CD4-positive, alpha-beta T cell treated with Interleukin-15 for 1 hour (primary cell): ENCODE results near the gene ARF3.

Source experiments
- DNase-seq: peaks from one replicate; pipeline ENCODE4 v3.0.0-alpha.2; 2020

The ARF3 gene

DNA sequence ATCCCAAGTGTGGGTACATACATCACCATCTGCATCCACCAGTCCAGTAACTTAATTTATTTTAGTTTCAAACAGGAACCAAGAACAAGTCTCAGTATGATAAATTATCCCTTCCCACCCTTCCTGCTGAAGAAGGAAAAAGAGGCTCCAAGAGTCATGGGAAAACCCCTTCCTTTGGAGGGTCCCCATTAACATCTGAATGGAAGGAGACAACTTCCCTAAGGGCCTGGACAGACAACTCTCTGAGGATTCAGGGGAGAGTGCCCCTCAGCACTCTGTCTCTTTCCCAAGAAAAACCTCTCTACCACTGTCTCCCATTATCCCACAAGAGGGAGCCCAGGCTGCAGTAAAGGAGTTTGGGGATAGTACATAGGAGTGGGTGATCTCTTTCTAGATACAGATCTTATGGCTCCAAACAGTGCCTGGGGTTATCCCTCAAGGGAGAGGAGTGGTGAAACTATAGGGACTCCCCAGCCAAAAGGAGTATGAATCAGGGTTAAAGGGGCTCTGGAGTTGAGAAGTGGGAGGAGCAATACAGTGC, 8.1 kb upstream of the ARF3 start:
- DNase-seq: no peak

GRCh38 chr12:48961801-48962200, 4.5 kb upstream of the ARF3 start:
- no peak for DNase-seq

- DNase-seq: no peak
Observed at GRCh38 chr12:48961331-48961730, 4.0 kb upstream of the ARF3 start.

- DNase-seq: no peak
Observed at GRCh38 chr12:48960834-48961233, 3.5 kb upstream of the ARF3 start.

DNA sequence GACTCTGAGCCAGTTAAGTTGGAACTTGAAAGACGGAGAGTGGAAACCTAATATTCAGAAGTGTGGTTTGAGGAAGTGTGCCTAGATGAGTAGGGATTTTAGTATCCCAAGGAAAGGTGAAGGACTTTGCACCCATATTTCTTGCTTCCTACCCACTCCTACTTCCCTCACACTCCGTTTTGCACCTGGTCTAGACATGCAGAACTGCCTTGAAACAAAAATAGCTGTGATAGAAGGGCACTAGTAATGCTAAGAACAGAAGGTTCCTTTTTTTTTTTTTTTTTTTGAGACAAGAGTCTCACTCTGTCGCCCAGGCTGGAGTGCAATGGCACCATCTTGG, 732 bp upstream of the ARF3 start:
- no peak for DNase-seq

- DNase-seq: peak; percentile 42
Observed at GRCh38 chr12:48956279-48957140, 777 bp downstream of the ARF3 start.

DNA sequence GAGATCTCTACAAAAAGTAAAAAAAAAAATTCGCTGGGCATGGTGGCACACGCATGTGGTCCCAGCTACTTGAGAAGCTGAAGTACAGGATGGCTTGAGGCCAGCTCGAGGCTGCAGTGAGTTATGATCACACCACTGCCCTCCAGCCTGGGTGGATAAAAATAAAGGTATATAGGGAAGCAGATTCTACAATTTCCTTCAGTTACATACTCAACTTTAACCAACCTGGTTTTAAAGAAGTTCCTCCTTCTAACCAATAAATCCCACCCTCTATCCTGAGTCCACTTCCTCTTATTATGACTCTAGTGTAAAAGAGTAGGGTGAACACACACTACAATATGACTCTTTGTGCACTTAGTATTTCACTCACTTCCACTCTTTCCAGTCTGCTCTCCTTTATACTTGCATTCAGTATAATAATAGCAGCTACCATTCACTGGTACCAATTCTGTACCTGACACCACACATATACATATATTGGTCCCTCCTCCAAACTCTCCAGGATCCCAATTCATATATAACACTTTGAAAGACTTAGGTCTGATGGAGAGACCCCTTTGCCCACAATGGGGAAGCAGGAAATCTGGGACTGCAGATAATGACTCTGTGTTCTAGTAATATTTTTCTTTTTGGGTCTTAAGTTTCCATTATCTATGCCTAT, 2.3 kb downstream of the ARF3 start:
- DNase-seq: no peak

- no peak for DNase-seq
Observed at GRCh38 chr12:48954061-48954460, 3.2 kb downstream of the ARF3 start.

- DNase-seq: no peak
Observed at GRCh38 chr12:48952691-48953090, 4.6 kb downstream of the ARF3 start.

- DNase-seq: no peak
Observed at GRCh38 chr12:48947727-48948126, 9.6 kb downstream of the ARF3 start.

DNA sequence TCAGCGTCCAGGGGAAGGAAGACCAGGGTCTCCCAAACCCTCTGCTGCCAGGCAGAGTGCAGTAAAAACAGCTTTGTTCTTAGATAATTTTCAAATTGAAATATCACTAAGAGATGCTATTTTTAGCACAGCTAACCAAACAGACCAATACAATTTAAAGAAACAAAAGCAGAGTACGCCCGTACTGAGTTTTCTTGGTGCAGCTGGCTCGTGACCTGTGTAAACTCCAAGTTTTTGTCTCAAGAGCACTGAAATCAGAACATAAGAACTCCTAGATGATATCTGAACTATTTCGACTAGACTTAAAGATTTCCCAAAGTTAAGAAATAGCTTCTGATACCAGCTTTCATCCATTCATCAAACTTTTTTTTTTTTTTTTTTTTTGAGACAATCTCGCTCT, 10.3 kb downstream of the ARF3 start:
- no peak for DNase-seq

DNA sequence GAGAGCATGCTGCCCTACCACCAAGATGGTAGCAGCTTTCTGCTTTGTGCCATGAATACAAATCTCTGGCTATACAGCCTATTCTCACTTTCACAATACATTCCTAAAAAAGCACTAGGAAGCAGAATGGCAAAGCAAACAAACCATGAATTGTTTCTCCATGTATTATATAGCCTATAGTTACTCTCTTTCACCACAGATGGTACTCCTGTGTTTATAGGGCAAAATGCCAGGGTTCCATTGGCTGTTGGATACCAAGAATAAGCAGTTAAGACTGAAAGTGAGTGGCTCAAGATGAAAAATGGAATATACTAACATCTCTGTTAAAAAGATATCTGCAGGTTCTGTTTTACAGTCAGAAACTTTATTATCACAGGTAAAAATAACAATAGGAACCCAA, 11.1 kb downstream of the ARF3 start:
- no peak for DNase-seq

DNA sequence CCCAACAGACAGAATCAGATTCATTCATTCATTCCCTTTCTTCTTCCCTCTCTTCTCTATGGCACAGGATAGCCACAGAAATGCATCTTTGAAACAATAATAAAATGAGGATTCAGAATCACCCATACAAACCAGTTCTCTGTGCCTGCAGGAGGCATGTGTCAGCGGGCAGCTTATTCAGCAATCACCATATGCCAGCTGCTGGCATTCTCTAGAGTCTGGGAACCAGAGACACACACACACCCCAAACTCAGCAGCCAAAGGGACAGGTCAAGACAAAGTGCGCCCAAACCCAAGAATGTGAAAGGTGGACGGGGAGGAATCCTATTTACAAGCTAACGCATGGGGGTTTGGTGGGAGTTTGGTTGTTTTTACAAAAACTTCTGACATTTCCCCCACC, 14.1 kb downstream of the ARF3 start:
- no peak for DNase-seq

DNA sequence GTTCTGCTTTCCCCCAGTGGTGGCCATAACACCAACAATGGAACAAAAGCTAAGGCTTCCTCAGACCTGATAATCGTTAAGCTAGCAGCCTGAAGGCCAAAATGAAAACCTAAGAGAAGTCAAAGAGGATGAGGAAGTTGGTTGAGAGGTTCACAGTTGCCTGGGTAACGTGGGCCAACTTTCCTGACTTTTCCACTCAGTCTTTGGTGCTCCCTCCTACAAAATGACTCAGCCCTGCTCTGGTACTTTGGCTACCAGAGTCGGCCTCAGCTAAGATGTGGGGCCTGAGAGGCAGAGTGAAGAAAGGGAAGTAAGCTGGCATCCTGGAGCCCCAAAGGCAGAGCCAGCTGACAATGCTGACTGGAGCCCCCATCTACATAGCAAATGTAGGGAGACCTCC, 17.1 kb downstream of the ARF3 start:
- peak; percentile 57 for DNase-seq

GRCh38 chr12:48938805-48939204, 18.5 kb downstream of the ARF3 start:
- DNase-seq: peak; percentile 47

DNA sequence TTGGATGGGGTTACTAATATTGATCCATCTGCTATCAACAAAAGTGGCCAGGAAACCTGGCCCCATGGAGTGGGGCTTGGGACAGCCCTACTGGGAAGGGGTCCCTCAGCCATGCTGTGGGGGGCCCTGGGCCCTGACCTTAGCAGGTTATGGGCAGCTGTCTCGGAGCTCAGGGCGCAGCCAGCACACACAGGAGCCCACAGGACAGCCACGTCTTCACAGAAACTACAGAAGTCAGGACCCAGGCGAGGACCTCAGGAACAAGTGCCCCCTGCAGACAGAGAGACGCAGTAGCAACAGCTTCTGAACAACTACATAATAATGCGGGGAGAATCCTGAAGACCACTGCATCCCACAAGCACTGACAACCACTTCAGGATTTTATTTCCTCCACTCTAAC, 20.1 kb downstream of the ARF3 start:
- DNase-seq: no peak

GRCh38 chr12:48936379-48936979, 20.8 kb downstream of the ARF3 start:
- peak; percentile 76 for DNase-seq

DNA sequence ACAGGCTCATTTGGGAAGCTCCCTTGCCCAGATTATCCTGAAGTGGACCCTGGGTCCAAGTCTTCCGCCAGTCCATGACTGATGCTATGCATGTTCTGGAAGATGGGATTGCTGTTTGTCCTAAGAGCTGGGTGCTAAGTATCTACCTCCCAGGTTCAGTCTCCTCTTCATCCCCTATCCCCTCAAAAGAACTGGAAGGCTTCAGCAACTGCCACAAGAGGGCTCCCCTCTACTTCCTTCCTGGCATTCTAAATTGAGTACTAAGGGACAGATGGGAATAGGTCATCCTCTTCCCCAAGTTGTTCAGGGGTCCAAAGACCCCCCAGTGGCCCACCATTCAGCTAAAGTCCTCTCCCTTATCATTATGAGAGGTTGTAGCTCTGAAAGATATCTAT, 23.0 kb downstream of the ARF3 start:
- DNase-seq: no peak

DNA sequence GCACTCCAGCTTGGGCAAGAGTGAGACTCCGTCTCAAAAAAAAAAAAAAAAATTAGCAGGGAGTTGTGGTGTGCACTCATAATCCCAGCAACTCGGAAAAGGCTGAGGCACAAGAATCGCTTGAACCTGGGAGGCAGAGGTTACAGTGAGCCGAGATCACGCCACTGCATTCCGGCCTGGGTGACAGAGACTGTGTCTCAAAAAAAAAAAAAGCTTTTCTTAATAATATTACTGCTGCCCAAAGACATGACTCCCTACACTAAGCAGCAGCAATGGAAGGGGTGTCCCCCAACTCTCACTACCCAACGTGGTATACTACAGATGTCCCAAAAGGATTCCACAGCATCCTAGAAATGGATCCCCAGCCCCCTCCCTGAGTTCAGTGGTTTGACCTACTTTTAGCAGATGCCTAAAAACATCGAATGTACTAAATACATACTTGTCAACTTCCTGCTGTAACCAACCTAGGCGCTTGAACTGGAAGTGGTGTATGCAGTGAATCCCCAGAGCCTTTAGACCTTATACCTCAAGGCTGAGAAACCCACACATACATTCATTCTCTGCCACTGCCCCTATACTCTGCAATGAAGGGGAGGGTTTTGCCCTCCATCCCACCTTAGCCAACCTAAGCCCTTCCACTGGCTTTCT, 23.5 kb downstream of the ARF3 start:
- peak; percentile 43 for DNase-seq

GRCh38 chr12:48932878-48933277, 24.4 kb downstream of the ARF3 start:
- DNase-seq: no peak

DNA sequence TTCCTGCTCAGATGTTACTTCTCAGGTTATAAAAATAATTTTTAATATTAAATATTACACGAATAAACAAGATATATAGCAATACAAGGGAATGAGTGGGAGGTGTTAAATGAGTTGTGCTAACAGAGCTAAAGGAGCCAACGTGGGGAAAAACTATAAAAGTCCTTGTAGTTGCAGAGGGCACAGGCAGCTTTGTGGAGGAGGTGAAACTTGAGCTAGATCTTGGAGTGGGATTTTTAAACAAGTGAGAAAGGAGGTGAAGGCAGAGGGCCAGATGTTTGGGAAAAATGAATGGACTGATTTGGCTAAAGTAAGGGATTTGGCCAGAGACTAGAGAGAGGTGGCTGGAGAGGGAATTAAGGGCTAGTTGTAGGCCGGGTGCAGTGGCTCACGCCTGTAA, 26.8 kb downstream of the ARF3 start:
- DNase-seq: no peak

DNA sequence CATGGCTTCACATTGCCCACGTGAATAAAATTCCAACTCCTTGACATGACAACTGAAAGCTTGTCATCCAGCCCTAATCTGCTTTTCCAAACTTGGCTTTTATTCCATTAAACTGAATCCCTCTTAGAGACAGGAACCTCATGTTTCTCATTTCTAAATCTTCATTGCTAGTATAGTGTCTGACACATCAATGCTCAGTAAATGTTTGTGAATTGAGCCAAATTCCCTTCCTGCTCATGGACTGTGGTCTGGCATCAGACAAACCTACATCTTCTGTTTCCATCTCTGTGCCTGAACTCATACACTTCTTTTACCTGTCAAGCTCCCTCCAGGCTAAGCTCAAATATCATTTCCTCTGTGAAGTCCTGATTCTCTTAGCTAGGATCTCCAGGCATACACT, 27.7 kb downstream of the ARF3 start:
- no peak for DNase-seq

GRCh38 chr12:48927261-48927660, 30.0 kb downstream of the ARF3 start:
- no peak for DNase-seq
